Rectal smooth muscle tissue (tissue), 1 donor: ENCODE measurements around the gene DAND5.

ENCODE experiments used
- H3K27ac ChIP-seq: one replicate; pipeline ENCODE4 v1.7.0; 2013; ENCODE audit warnings: low read depth, low read length, inconsistent platforms
- H3K27me3 ChIP-seq: one replicate; pipeline ENCODE4 v1.7.0; 2013; ENCODE audit warnings: low read length; ENCODE audit not compliant: control insufficient read depth, insufficient read depth
- H3K36me3 ChIP-seq: one replicate; pipeline ENCODE4 v1.7.0; 2013; ENCODE audit warnings: low read length; ENCODE audit not compliant: control insufficient read depth, insufficient read depth
- H3K4me1 ChIP-seq: one replicate; pipeline ENCODE4 v1.7.0; 2013; ENCODE audit warnings: low read length; ENCODE audit not compliant: control insufficient read depth, insufficient read depth
- H3K4me3 ChIP-seq: one replicate; pipeline ENCODE4 v1.7.0; 2013; ENCODE audit warnings: low read length
- H3K9ac ChIP-seq: one replicate; pipeline ENCODE4 v1.7.0; 2013; ENCODE audit warnings: low read length

Gene DAND5

GRCh38 chr19:12969292-12969988 is at the start of gene DAND5:
Gene DAND5, plus strand, starts transcription at chr19:12969576. Its CDS starts 85 bp downstream, at chr19:12969661.
- Histone ChIP-seq H3K4me1 (peaks cover 3% of the 10 kb centered on the region), H3K9ac (no peak within 1 kb of the TSS), H3K4me3 (no peak within 1 kb of the TSS), H3K27ac (peak within 1 kb of the TSS; percentile 90), H3K36me3 (no peaks in the 10 kb centered on the region), H3K27me3 (no peaks in the 10 kb centered on the region)

- Histone ChIP-seq H3K4me3 (no peak overlapping the region), H3K27ac (no peak overlapping the region), H3K4me1 (no peaks in the 10 kb centered on the region), H3K27me3 (no peaks in the 10 kb centered on the region), H3K36me3 (peaks cover 26% of the 10 kb centered on the region), H3K9ac (no peak overlapping the region)
These were observed 48.3 kb upstream of the DAND5 start for GRCh38 chr19:12921047-12921446.

- H3K9ac ChIP-seq: no peak overlapping the region
- H3K36me3 ChIP-seq: peaks cover 38% of the 10 kb centered on the region
- no peaks in the 10 kb centered on the region for H3K27me3 ChIP-seq
- no peak overlapping the region for H3K4me3 ChIP-seq
- H3K4me1 ChIP-seq: no peaks in the 10 kb centered on the region
- no peak overlapping the region for H3K27ac ChIP-seq
These were observed 46.4 kb upstream of the DAND5 start for GRCh38 chr19:12922959-12923358.

GRCh38 chr19:12924621-12925310 is 44.6 kb upstream of the DAND5 start:
- Histone ChIP-seq H3K36me3 (peaks cover 53% of the 10 kb centered on the region), H3K27ac (no peak overlapping the region), H3K4me1 (no peaks in the 10 kb centered on the region), H3K27me3 (no peaks in the 10 kb centered on the region), H3K9ac (no peak overlapping the region), H3K4me3 (no peak overlapping the region)

GRCh38 chr19:12930002-12930645 is 39.3 kb upstream of the DAND5 start:
- Histone ChIP-seq H3K27ac (no peak overlapping the region), H3K36me3 (peaks cover 34% of the 10 kb centered on the region), H3K27me3 (no peaks in the 10 kb centered on the region), H3K4me1 (peaks cover 8% of the 10 kb centered on the region), H3K9ac (no peak overlapping the region), H3K4me3 (no peak overlapping the region)

GRCh38 chr19:12932392-12933286 is 36.7 kb upstream of the DAND5 start:
- H3K9ac ChIP-seq: peak overlapping the region; percentile 47
- H3K27me3 ChIP-seq: no peaks in the 10 kb centered on the region
- H3K27ac ChIP-seq: no peak overlapping the region
- H3K4me3 ChIP-seq: peak overlapping the region; percentile 96
- peaks cover 11% of the 10 kb centered on the region for H3K4me1 ChIP-seq
- peaks cover 24% of the 10 kb centered on the region for H3K36me3 ChIP-seq

GRCh38 chr19:12933287-12934072 is 35.9 kb upstream of the DAND5 start, which contains the start of gene FARSA:
Gene FARSA, minus strand, starts transcription at chr19:12933711. Its CDS starts 15 bp downstream, at chr19:12933696.
- Histone ChIP-seq H3K27ac (peak within 1 kb of the TSS; percentile 72), H3K27me3 (no peaks in the 10 kb centered on the region), H3K4me3 (peak within 1 kb of the TSS; percentile 96), H3K9ac (peak within 1 kb of the TSS; percentile 47), H3K4me1 (peaks cover 14% of the 10 kb centered on the region), H3K36me3 (peaks cover 17% of the 10 kb centered on the region)

GRCh38 chr19:12935071-12935470 is 34.3 kb upstream of the DAND5 start:
- H3K36me3 ChIP-seq: peaks cover 6% of the 10 kb centered on the region
- H3K9ac ChIP-seq: no peak overlapping the region
- H3K4me1 ChIP-seq: peaks cover 18% of the 10 kb centered on the region
- no peaks in the 10 kb centered on the region for H3K27me3 ChIP-seq
- H3K27ac ChIP-seq: no peak overlapping the region
- H3K4me3 ChIP-seq: no peak overlapping the region

- Histone ChIP-seq H3K27me3 (no peaks in the 10 kb centered on the region), H3K36me3 (peaks cover 11% of the 10 kb centered on the region), H3K4me3 (no peak overlapping the region), H3K4me1 (peaks cover 23% of the 10 kb centered on the region), H3K27ac (no peak overlapping the region), H3K9ac (no peak overlapping the region)
These were observed 32.8 kb upstream of the DAND5 start for GRCh38 chr19:12936582-12936981.

- Histone ChIP-seq H3K4me3 (peak overlapping the region; percentile 76), H3K27ac (no peak overlapping the region), H3K4me1 (peaks cover 23% of the 10 kb centered on the region), H3K9ac (peak overlapping the region; percentile 25), H3K27me3 (no peaks in the 10 kb centered on the region), H3K36me3 (peaks cover 16% of the 10 kb centered on the region)
These were observed 32.1 kb upstream of the DAND5 start for GRCh38 chr19:12937093-12937926.
